H1 (cell line): ENCODE results near the gene CYTH1. TPM values are rescaled to one million over a fixed set of nuclear protein-coding genes. Genes with fewer than 3 reads are reported as not detected.

Experiments
- CTCF ChIA-PET: fragments of 300-600 bp; sonication (Branson Sonifier 250); formaldehyde crosslinking; loops from one replicate; lab custom pipeline; 2021; ENCODE audit not compliant: partially characterized antibody; lab: Charles Lee
- POLR2A ChIA-PET: fragments of 300-600 bp; sonication (Branson Sonifier 250); formaldehyde crosslinking; loops from one replicate; lab custom pipeline; 2021; ENCODE audit warnings: inconsistent platforms; ENCODE audit not compliant: partially characterized antibody; lab: Charles Lee
- DNase-seq, 2 experiments: peaks; one replicate each; pipeline versions ENCODE4 v3.0.0 to v3.0.0-alpha.2; 2010 to 2022; ENCODE audit warnings: low spot score in 2 of 2, low read depth in 1 of 2, mixed read lengths in 1 of 2
- FAIRE-seq: peaks from 2 replicates; lab custom pipeline; 2011; peaks lifted over from hg19 to GRCh38; lab: Jason Lieb, UNC
- H2AFZ ChIP-seq: 2 replicates; pipeline ENCODE4 v1.8.1; 2012; ENCODE audit warnings: low read length, inconsistent platforms
- H2AK5ac ChIP-seq: 2 replicates; pipeline ENCODE4 v1.6.1; 2013; ENCODE audit warnings: low read depth, low read length
- H2BK120ac ChIP-seq: replicated peaks from 2 replicates; pipeline ENCODE3; 2013; ENCODE audit warnings: low read depth, low read length, inconsistent platforms
- H2BK12ac ChIP-seq: 2 replicates; pipeline ENCODE4 v1.6.1; 2013; ENCODE audit warnings: low read depth, low read length
- H2BK15ac ChIP-seq: 2 replicates; pipeline ENCODE4 v1.6.1; 2013; ENCODE audit warnings: low read length
- H2BK20ac ChIP-seq: 2 replicates; pipeline ENCODE4 v1.6.1; 2013; ENCODE audit warnings: low read length
- H2BK5ac ChIP-seq: 2 replicates; pipeline ENCODE4 v1.6.1; 2013; ENCODE audit warnings: low read depth, low read length
- H3K14ac ChIP-seq: 2 replicates; pipeline ENCODE4 v1.6.1; 2013; ENCODE audit warnings: inconsistent platforms; ENCODE audit not compliant: insufficient read length
- H3K18ac ChIP-seq: 2 replicates; pipeline ENCODE4 v1.6.1; 2013; ENCODE audit warnings: low read length; ENCODE audit errors: extremely low read depth
- H3K23ac ChIP-seq: 2 replicates; pipeline ENCODE4 v1.6.1; 2013; ENCODE audit warnings: inconsistent platforms; ENCODE audit not compliant: insufficient read length
- H3K23me2 ChIP-seq: 2 replicates; pipeline ENCODE4 v1.6.1; 2013; ENCODE audit warnings: low read depth, low read length
- H3K27ac ChIP-seq: 2 replicates; pipeline ENCODE4 v1.6.1; 2011; ENCODE audit warnings: low read depth, low read length, inconsistent platforms
- H3K27me3 ChIP-seq, 4 experiments: replicated peaks in 1 of 4; 1 replicate in 1 of 4; 2 replicates in 3 of 4; pipeline versions ENCODE4 v1.6.1 to v1.8.1; 2011 to 2013; ENCODE audit warnings: low read length in 3 of 4, mild to moderate bottlenecking in 3 of 4, inconsistent platforms in 2 of 4, mixed read lengths in 2 of 4, moderate library complexity in 1 of 4; ENCODE audit not compliant: control insufficient read depth in 3 of 4, insufficient read depth in 3 of 4; ENCODE audit errors: extremely low read depth in 1 of 4
- H3K36me3 ChIP-seq, 4 experiments: 2 replicates each; pipeline versions ENCODE4 v1.6.1 to v1.8.1; 2011 to 2013; ENCODE audit warnings: mild to moderate bottlenecking in 4 of 4, low read length in 3 of 4, moderate library complexity in 2 of 4, control low read depth in 1 of 4, inconsistent platforms in 1 of 4; ENCODE audit not compliant: insufficient read depth in 4 of 4, control insufficient read depth in 2 of 4
- H3K4ac ChIP-seq: replicated peaks from 2 replicates; pipeline ENCODE3; 2013; ENCODE audit warnings: low read length, low read depth, mixed read lengths, inconsistent platforms; ENCODE audit not compliant: insufficient read length
- H3K4me1 ChIP-seq, 4 experiments: replicated peaks in 1 of 4; 1 replicate in 1 of 4; 2 replicates in 3 of 4; pipeline versions ENCODE4 v1.6.1 to v1.8.1; 2011 to 2013; ENCODE audit warnings: low read length in 3 of 4, inconsistent platforms in 2 of 4, mixed read lengths in 1 of 4; ENCODE audit not compliant: insufficient read depth in 4 of 4, control insufficient read depth in 3 of 4
- H3K4me2 ChIP-seq, 2 experiments: 2 replicates each; pipeline versions ENCODE4 v1.6.1 to v1.8.1; 2011 to 2013; ENCODE audit warnings: low read depth in 2 of 2, low read length in 2 of 2, control low read depth in 1 of 2, inconsistent platforms in 1 of 2, mild to moderate bottlenecking in 1 of 2; ENCODE audit not compliant: insufficient read depth in 1 of 2
- H3K4me3 ChIP-seq, 4 experiments: fragments of 200-600, 300-600 bp in 1 of 4; sonication (generic), shearing (Covaris generic), sonication (Bioruptor Twin) in 1 of 4; 2 replicates each; pipeline versions ENCODE4 v1.5.1 to v1.8.1; 2011 to 2016; ENCODE audit warnings: low read length in 4 of 4, low read depth in 3 of 4, control low read depth in 2 of 4, inconsistent platforms in 2 of 4, mild to moderate bottlenecking in 2 of 4, mixed read lengths in 1 of 4, moderate library complexity in 1 of 4; ENCODE audit not compliant: insufficient read depth in 2 of 4; ENCODE audit errors: extremely low read depth in 1 of 4
- H3K56ac ChIP-seq: replicated peaks from 2 replicates; pipeline ENCODE3; 2013; ENCODE audit warnings: low read depth, mild to moderate bottlenecking, mixed read lengths, low read length, inconsistent platforms; ENCODE audit not compliant: insufficient read length
- H3K79me1 ChIP-seq: 2 replicates; pipeline ENCODE4 v1.6.1; 2013; ENCODE audit warnings: low read depth, low read length, control low read depth
- H3K79me2 ChIP-seq, 2 experiments: 2 replicates each; pipeline versions ENCODE4 v1.6.1 to v1.8.1; 2012 to 2013; ENCODE audit warnings: low read length in 2 of 2, mild to moderate bottlenecking in 2 of 2, inconsistent platforms in 1 of 2; ENCODE audit not compliant: insufficient read depth in 2 of 2, control insufficient read depth in 1 of 2
- H3K9ac ChIP-seq, 4 experiments: replicated peaks in 1 of 4; 1 replicate in 1 of 4; 2 replicates in 3 of 4; pipeline versions ENCODE4 v1.6.1 to v1.8.1; 2011 to 2013; ENCODE audit warnings: low read depth in 3 of 4, low read length in 3 of 4, control low read depth in 2 of 4, mild to moderate bottlenecking in 2 of 4, moderate library complexity in 2 of 4, inconsistent platforms in 1 of 4; ENCODE audit errors: extremely low read depth in 1 of 4
- H3K9me3 ChIP-seq, 2 experiments: 2 replicates each; pipeline versions ENCODE4 v1.6.1 to v1.8.1; 2012 to 2013; ENCODE audit warnings: mild to moderate bottlenecking in 2 of 2, moderate library complexity in 2 of 2, control low read depth in 1 of 2, inconsistent platforms in 1 of 2, low read depth in 1 of 2, low read length in 1 of 2, mixed read lengths in 1 of 2; ENCODE audit not compliant: insufficient read depth in 2 of 2
- H4K20me1 ChIP-seq, 2 experiments: replicated peaks in 1 of 2; 2 replicates each; pipeline versions ENCODE3 to v1.8.1; 2011 to 2013; ENCODE audit warnings: inconsistent platforms in 2 of 2, low read length in 2 of 2, mild to moderate bottlenecking in 1 of 2; ENCODE audit not compliant: insufficient read depth in 2 of 2, control insufficient read depth in 1 of 2
- H4K5ac ChIP-seq: 2 replicates; pipeline ENCODE4 v1.6.1; 2013; ENCODE audit warnings: low read length, low read depth, mixed read lengths, inconsistent platforms; ENCODE audit not compliant: insufficient read length
- H4K8ac ChIP-seq: 2 replicates; pipeline ENCODE4 v1.8.0; 2013; ENCODE audit warnings: mild to moderate bottlenecking, moderate library complexity, low read length, inconsistent platforms; ENCODE audit not compliant: insufficient read depth; ENCODE audit errors: extremely low read depth
- H4K91ac ChIP-seq: replicated peaks from 2 replicates; pipeline ENCODE3; 2013; ENCODE audit warnings: low read length, mixed read lengths, inconsistent platforms; ENCODE audit not compliant: insufficient read length
- E2F6 ChIP-seq: IDR thresholded peaks from 2 replicates; pipeline ENCODE4 v1.6.1; 2012; ENCODE audit warnings: inconsistent platforms
- MAX ChIP-seq: IDR thresholded peaks from 2 replicates; pipeline ENCODE4 v1.6.1; 2012; ENCODE audit warnings: inconsistent platforms
- SIN3A ChIP-seq, 2 experiments: IDR thresholded peaks in 1 of 2; conservative IDR thresholded peaks in 1 of 2; 2 replicates each; pipeline ENCODE4 v1.6.1; 2011 to 2012; ENCODE audit warnings: low read length in 2 of 2, improper control_type of control experiment in 1 of 2, low read depth in 1 of 2, mild to moderate bottlenecking in 1 of 2
- TEAD4 ChIP-seq: IDR thresholded peaks from 2 replicates; pipeline ENCODE4 v1.6.1; 2012; ENCODE audit warnings: low read depth, low read length, inconsistent platforms, mixed read lengths
- YY1 ChIP-seq: IDR thresholded peaks from 2 replicates; pipeline ENCODE4 v1.6.1; 2011; ENCODE audit warnings: low read depth, mild to moderate bottlenecking, low read length
- WGBS, 2 experiments: shearing (Covaris generic) in 1 of 2; methylation state at CpG; one replicate each; pipeline versions ENCODE4 v1.1.6 to v1.1.7; 2013 to 2015; ENCODE audit warnings: low lambda C conversion rate in 2 of 2, mixed read lengths in 2 of 2, inconsistent platforms in 1 of 2, low coverage in 1 of 2, missing lambda C conversion rate in 1 of 2; ENCODE audit not compliant: insufficient replicate concordance in 2 of 2, insufficient coverage in 1 of 2, insufficient read length in 1 of 2; ENCODE audit errors: extremely low coverage in 1 of 2, missing lambda C conversion rate in 1 of 2; 5-methylcytosine and 5-hydroxymethylcytosine counted together
- polyA plus RNA-seq, 7 experiments: library from polyadenylated mRNA; depleted of rRNA in 3 of 7; stranded (reverse) in 5 of 7; unstranded in 2 of 7; fragments of >200 nt in 5 of 7; fragments of 200-250 nt in 2 of 7; gene quantifications; 1 replicate in 5 of 7; 2 replicates in 1 of 7; 4 replicates in 1 of 7; pipeline versions ENCODE4 v1.2.1 to v1.2.3, GENCODE V29; 2011 to 2013; ENCODE audit warnings: missing spikeins in 2 of 7, mixed read lengths in 2 of 7
- total RNA-seq: library from RNA; stranded (reverse); fragmentation: NEBNext Ultra II Directional; extraction: Animal tissue kit (Norgen Biotek cat#: 25700); gene quantifications from 2 replicates; pipeline ENCODE4 v1.2.1, GENCODE V29; 2021

CYTH1 gene
- total and polyA plus RNA-seq, 2 of the 8 experiments (the other 6 are each of a cell fraction or from before 2014, with no cell fraction given) = 12.8 to 14.8 TPM

GRCh38 chr17:78716814-78717393 is 65.2 kb downstream of the CYTH1 start:
- peak in 1 of 2 experiments; percentile 55 for DNase-seq
- Histone ChIP-seq H3K56ac (no peak overlapping the region), H2BK5ac (no peak overlapping the region), H3K23me2 (no peaks in the 10 kb centered on the region), H3K27ac (no peak overlapping the region), H3K36me3 (no peaks in the 10 kb centered on the region), H3K14ac (no peak overlapping the region), H2AK5ac (no peak overlapping the region), H3K4me3 (peak overlapping the region in 1 of 4 experiments; percentile 31; a peak in 1 of 8 replicates), H3K4ac (no peak overlapping the region), H3K23ac (no peak overlapping the region), H3K9ac (no peak overlapping the region), H3K79me1 (peaks cover 2% of the 10 kb centered on the region), H2BK15ac (no peak overlapping the region), H4K5ac (no peak overlapping the region), H2AFZ (no peak overlapping the region), H3K4me2 (peak overlapping the region; percentile 23 to 53), H4K20me1 (peaks cover 0 to 6% of the 10 kb centered on the region in 2 experiments), H4K8ac (peak overlapping the region; percentile 54; the same call in 1 of the 2 replicates), H2BK12ac (0 out of 2 replicates have a peak overlapping the region, but pooled peaks have one; percentile 17), H2BK20ac (no peak overlapping the region), H3K27me3 (no peaks in the 10 kb centered on the region), H3K79me2 (peaks cover 0 to 9% of the 10 kb centered on the region in 2 experiments; a peak in 1 of 4 replicates), H3K18ac (no peak overlapping the region; the same call in 1 of the 2 replicates), H4K91ac (no peak overlapping the region), H2BK120ac (no peak overlapping the region), H3K4me1 (peaks cover 0 to 17% (median 12%) of the 10 kb centered on the region in 4 experiments; a peak in 6 of 7 replicates), H3K9me3 (no peaks in the 10 kb centered on the region)
- 47% methylated on average over 19 of the region's 19 CpGs; no CpG with 5 or more reads in 1 of the 2 experiments for WGBS, 2 experiments
- FAIRE-seq = no peak
- TF ChIP-seq MAX = peak; percentile 93
- peak; percentile 48; the same call in 1 of the 2 replicates for TF ChIP-seq YY1
- peak; percentile 40 for TF ChIP-seq E2F6
- no peak for TF ChIP-seq TEAD4
- TF ChIP-seq SIN3A (conservative IDR thresholded peaks at IDR 0.05 in 1 of 2, IDR thresholded peaks at IDR 0.05 in 1 of 2; ENCODE audit: low read depth in 1 of 2, low read length in 2 of 2) = 0 out of 4 replicates have a peak, but pooled peaks of 1 of the 2 experiments have one; percentile 29
- POLR2A ChIA-PET = interaction anchor here (0.5 to 0.9 kb wide), 2 partner anchors 31 to 144 kb away, joined by 3 to 4 read pairs; no protein-coding TSS in a partner anchor
- CTCF ChIA-PET = interaction anchor here (0.6 to 3.1 kb wide), 8 partner anchors 8 to 516 kb away, joined by 3 to 22 read pairs (median 4); no protein-coding TSS in a partner anchor
